Globus pallidus (tissue), 1 donor: Measurements from ENCODE around the gene CBR1.

Source experiments
- DNase-seq: peaks from one replicate; pipeline ENCODE4 v3.0.0-alpha.2; 2015; ENCODE audit warnings: low spot score

Gene CBR1

DNA sequence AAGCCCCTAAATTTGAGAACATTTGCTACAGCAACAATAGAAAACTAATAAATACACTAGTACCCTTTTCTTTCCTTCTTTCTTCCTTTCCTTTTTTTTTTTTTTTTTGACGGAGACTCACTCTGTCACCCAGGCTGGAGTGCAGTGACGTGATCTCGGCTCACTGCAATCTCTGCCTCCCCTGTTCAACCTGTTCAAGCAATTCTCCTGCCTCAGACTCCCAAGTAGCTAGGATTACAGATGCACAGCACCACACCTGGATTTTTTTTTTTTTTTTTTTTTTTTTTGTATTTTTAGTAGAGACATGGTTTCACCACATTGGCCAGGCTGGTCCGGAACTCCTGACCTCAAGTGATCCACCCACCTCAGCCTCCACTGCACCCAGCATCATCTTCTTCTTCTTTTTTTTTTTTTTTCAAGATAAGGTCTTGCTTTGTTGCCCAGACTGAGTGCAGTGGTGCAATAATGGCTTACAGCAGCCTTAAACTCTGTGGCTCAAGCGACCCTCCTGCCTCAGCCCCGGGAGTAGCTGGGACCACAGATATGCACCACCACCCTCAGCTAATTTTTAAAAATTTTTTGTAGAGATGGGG, 45.4 kb downstream of the CBR1 start:
- no peak for DNase-seq

DNA sequence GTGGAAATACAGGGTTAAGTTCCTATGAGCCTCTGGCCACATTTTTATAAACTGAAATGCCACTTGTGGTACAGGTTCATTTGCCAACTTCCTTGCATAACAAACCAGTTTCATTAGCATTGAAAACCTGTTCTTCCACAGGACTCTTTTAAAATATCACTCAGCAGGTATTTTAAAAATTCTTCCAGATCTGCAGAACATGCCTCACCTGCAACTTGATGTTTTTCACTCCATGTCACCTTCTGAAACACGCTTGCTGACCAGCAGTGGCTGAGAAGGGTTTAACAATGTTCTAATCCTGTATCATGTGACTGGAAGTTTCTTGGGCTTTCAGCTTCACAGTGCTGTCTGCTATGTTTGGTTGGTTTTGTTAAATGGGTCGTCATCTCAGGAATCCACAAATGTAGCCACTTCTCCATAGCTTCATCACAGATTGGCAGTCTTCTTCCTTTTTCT, 47.5 kb downstream of the CBR1 start:
- no peak for DNase-seq

DNA sequence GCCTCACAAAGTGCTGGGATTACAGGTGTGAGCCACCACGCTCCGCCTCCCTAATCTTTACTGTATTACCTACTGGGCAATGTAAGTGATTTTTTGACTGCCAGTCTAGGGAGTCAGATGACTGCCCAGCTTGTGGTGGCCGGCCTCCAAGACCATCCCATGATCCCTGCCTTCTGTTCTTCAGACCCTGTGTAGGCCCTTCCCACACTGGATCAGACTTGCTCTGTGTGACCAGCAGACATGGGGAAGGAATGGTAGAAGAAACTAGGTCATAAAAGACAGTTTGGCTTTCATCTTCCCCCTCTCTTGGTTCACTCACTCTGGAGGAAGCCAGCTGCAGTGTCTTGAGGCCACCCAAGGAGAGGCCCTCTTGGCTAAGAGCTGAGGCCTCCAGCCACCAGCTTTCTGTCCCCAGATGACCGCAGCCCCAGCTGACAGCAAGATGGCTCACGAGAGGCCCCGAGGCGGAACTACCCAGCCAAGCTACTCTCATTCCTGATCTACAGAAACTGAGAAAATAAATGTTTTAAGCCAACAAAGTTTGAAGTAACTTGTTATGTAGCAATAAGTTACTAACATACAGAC, 50.6 kb downstream of the CBR1 start:
- DNase-seq: peak; percentile 35
